Measurements from ENCODE around the gene PBRM1. TPM values are rescaled to one million over a fixed set of nuclear protein-coding genes. Genes with fewer than 3 reads are reported as not detected.

PBRM1 gene
- total RNA-seq, 1 donor from 2014 or later = 116 TPM

DNA sequence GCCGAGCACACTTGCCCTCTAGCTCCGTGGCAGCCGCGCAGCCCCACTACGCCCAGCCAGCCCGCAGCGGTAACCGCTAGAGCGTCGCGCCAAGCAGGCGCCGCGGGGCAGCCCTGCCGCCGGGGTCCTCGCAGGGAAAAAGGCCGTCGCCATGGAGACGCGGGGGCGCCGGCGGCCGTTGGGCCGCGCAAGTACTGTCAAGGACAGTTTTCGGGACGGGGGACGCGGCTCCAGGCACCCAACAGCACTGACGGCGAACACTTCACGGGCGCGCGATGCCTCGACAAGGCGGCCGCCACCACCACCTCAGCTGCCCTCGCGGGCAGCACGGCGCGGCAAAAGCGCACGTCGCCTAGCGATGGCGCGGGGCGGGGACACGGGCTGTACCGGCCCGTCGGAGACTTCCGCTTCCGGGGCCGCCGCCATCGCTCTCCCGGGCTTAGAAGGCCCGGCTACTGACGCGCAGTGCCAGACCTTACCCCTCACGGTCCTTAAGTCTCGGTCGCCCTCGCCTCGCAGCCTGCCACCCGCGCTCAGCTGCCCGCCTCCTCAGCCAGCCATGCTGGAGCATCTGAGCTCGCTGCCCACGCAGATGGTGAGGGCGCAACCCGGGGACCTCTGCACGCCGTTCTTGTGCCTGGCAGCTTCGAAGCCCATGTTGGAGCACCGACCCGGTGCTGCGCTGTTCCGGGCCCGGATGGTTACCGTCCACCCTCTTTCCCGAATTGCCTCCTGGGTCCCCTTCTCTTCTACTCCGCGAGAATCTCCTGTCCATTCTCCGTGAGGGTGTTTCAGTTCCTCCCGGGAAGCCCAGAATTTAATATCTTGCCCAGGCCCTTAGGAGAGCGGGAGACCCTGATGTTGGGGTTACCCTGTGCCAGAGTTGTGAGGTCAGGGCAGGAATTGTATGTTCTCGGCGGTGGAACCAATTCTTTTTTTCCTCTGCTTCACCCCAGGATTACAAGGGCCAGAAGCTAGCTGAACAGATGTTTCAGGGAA lies 20.3 kb upstream of the PBRM1 start, which contains the start of the genes GLT8D1 and SPCS1:
TSS of gene GLT8D1 (minus strand) at position 104 of the 999 bp plus-strand sequence. CDS start 5,331 bp downstream, outside the sequence.
TSS of gene SPCS1 (plus strand) at position 419 of the 999 bp plus-strand sequence. CDS start at position 560, 141 bp downstream.
- peaks cover 18% of the 10 kb centered on the region for H3K4me1 ChIP-seq
- peaks cover 8% of the 10 kb centered on the region for H3K27me3 Mint-ChIP-seq (ENCODE audit: insufficient read depth, low read depth)
- H3K27me3 ChIP-seq = no peaks in the 10 kb centered on the region
- peaks cover 27% of the 10 kb centered on the region for H3K4me1 Mint-ChIP-seq
- peak within 1 kb of the TSS; percentile 49 for H3K27ac ChIP-seq
- peak within 1 kb of the TSS; percentile 97 for H3K4me3 Mint-ChIP-seq
- peak; percentile 95 for DNase-seq (ENCODE audit: low spot score)
- peaks cover 7% of the 10 kb centered on the region for H4K20me1 ChIP-seq (ENCODE audit: low read depth)
- no peaks in the 10 kb centered on the region for H3K9me3 Mint-ChIP-seq
- no peak for TF ChIP-seq EZH2phosphoT487 (IDR thresholded peaks at IDR 0.05)
- no peak for TF ChIP-seq EZH2 (IDR thresholded peaks at IDR 0.05)
- H3K36me3 ChIP-seq = peaks cover 9% of the 10 kb centered on the region
- peak within 1 kb of the TSS; percentile 95 for H3K27ac Mint-ChIP-seq
- peak within 1 kb of the TSS; percentile 97 for H3K4me2 ChIP-seq
- H3K4me3 ChIP-seq = peak within 1 kb of the TSS; percentile 81
- H3K79me2 ChIP-seq (ENCODE audit: low read depth) = peaks cover 68% of the 10 kb centered on the region
- H2AFZ ChIP-seq (replicated peaks) = peak within 1 kb of the TSS; percentile 95
- no peaks in the 10 kb centered on the region for H3K9me3 ChIP-seq (ENCODE audit: low read depth)
- H3K36me3 Mint-ChIP-seq = peaks cover 9% of the 10 kb centered on the region
- H3K9ac ChIP-seq = peak within 1 kb of the TSS; percentile 87
- peaks cover 35% of the 10 kb centered on the region for H3F3A ChIP-seq (ENCODE audit: low read depth)

DNA sequence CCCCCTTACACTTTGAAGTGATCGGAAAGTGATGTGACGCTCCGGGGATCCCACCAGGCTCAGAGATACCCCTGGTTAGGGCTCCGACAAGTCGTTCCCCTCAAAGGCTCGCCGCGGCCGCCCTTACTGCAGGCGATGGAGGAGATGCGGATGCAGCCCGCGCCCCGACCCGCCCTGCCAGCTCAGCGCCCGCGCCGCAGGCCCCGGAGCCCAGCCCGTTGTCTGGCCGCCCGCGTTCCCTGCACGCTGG lies 19.6 kb upstream of the PBRM1 start:
- peaks cover 8% of the 10 kb centered on the region for H3K27me3 Mint-ChIP-seq (ENCODE audit: insufficient read depth, low read depth)
- Histone ChIP-seq H3K9me3 (ENCODE audit: low read depth) (no peaks in the 10 kb centered on the region), H2AFZ (replicated peaks) (peak overlapping the region; percentile 95), H3K4me1 (peaks cover 18% of the 10 kb centered on the region), H3K27me3 (no peaks in the 10 kb centered on the region), H3F3A (ENCODE audit: low read depth) (peaks cover 30% of the 10 kb centered on the region), H3K4me2 (peak overlapping the region; percentile 97), H3K79me2 (ENCODE audit: low read depth) (peaks cover 72% of the 10 kb centered on the region), H3K36me3 (peaks cover 8% of the 10 kb centered on the region), H3K4me3 (peak overlapping the region; percentile 81), H3K9ac (peak overlapping the region; percentile 75), H4K20me1 (ENCODE audit: low read depth) (peaks cover 7% of the 10 kb centered on the region), H3K27ac (no peak overlapping the region)
- peaks cover 27% of the 10 kb centered on the region for H3K4me1 Mint-ChIP-seq
- H3K4me3 Mint-ChIP-seq = peak overlapping the region; percentile 97
- TF ChIP-seq EZH2phosphoT487 (IDR thresholded peaks at IDR 0.05) (no peak), EZH2 (IDR thresholded peaks at IDR 0.05) (no peak)
- TF ChIP-seq, protein P1, sequence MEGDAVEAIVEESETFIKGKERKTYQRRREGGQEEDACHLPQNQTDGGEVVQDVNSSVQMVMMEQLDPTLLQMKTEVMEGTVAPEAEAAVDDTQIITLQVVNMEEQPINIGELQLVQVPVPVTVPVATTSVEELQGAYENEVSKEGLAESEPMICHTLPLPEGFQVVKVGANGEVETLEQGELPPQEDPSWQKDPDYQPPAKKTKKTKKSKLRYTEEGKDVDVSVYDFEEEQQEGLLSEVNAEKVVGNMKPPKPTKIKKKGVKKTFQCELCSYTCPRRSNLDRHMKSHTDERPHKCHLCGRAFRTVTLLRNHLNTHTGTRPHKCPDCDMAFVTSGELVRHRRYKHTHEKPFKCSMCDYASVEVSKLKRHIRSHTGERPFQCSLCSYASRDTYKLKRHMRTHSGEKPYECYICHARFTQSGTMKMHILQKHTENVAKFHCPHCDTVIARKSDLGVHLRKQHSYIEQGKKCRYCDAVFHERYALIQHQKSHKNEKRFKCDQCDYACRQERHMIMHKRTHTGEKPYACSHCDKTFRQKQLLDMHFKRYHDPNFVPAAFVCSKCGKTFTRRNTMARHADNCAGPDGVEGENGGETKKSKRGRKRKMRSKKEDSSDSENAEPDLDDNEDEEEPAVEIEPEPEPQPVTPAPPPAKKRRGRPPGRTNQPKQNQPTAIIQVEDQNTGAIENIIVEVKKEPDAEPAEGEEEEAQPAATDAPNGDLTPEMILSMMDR (IDR thresholded peaks at IDR 0.05) = no peak
- H3K36me3 Mint-ChIP-seq = peaks cover 9% of the 10 kb centered on the region
- no peaks in the 10 kb centered on the region for H3K9me3 Mint-ChIP-seq
- no peak for DNase-seq (ENCODE audit: low spot score)
- no peak overlapping the region for H3K27ac Mint-ChIP-seq

DNA sequence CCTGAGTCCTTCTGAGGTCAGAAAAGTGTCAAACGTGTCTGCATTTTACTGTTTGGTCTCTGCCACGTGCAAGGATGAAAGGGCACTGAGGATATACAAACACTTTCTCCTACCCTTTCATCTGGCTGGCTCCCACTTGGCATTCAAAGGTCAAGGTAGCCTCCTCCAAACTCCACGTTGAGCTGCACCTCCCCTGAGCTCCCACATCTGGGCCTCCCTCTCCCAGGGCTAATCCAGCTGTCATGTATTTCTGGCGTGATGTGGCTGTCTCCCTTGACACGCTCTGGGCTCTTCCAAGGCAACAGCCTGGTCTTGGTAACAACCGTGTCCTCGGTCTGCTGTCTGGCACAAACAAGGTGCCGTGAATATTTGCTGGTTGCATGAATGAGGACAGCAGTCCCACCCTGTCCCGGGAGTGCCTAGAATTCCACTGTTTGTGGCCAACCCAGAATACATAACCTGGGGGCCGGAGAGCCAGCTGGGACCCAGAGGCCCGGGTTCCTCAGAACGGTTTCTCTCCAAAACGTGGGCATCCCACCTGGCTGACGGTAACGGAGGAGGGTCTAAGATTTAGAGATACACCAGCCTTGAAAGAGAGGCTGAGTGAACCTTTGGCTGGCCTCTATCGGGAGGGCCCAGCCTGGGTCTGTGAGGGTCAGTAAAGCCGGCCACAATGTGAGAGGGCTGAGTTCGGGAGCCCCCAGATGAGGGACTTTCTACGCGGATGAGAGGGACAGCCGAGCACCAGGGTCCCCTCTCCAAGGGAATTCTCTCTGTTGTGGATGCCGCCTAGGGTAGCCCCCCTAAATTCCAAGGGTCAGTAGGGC lies 19.1 kb upstream of the PBRM1 start:
- Histone ChIP-seq H3K79me2 (ENCODE audit: low read depth) (peaks cover 72% of the 10 kb centered on the region), H3K9ac (peak overlapping the region; percentile 75), H3K4me3 (peak overlapping the region; percentile 81), H3K27me3 (no peaks in the 10 kb centered on the region), H3K4me2 (peak overlapping the region; percentile 97), H3F3A (ENCODE audit: low read depth) (peaks cover 31% of the 10 kb centered on the region), H3K9me3 (ENCODE audit: low read depth) (no peaks in the 10 kb centered on the region), H2AFZ (replicated peaks) (peak overlapping the region; percentile 95), H3K4me1 (peaks cover 18% of the 10 kb centered on the region), H3K36me3 (peaks cover 8% of the 10 kb centered on the region), H4K20me1 (ENCODE audit: low read depth) (peaks cover 7% of the 10 kb centered on the region), H3K27ac (no peak overlapping the region)
- Mint-ChIP-seq H3K27ac (peak overlapping the region; percentile 78), H3K36me3 (peaks cover 9% of the 10 kb centered on the region), H3K4me1 (peaks cover 27% of the 10 kb centered on the region), H3K27me3 (ENCODE audit: insufficient read depth, low read depth) (peaks cover 8% of the 10 kb centered on the region), H3K4me3 (peak overlapping the region; percentile 97), H3K9me3 (no peaks in the 10 kb centered on the region)
- TF ChIP-seq EZH2phosphoT487 (IDR thresholded peaks at IDR 0.05) = no peak
- TF ChIP-seq, protein P1 (IDR thresholded peaks at IDR 0.05) = no peak
- no peak for TF ChIP-seq EZH2 (IDR thresholded peaks at IDR 0.05)
- peak; percentile 24 for DNase-seq (ENCODE audit: low spot score)

Measured in neural progenitor cell (in vitro differentiated cells).